NB4 (cell line): ENCODE results near the gene ANO5.
A peak's percentile ranks its signal among the peaks of the same experiment; 100 is the strongest.

ENCODE experiments used
- POLR2A ChIP-seq: IDR thresholded peaks from 2 replicates; pipeline ENCODE4 v1.6.1; 2011; ENCODE audit warnings: mild to moderate bottlenecking; ENCODE audit not compliant: insufficient read length; ENCODE audit errors: extremely low read depth
- TF ChIP-seq, protein P1 (sequence below): IDR thresholded peaks from one replicate; pipeline ENCODE4 v1.5.1; 2012; ENCODE audit warnings: low read depth, low read length
- TF ChIP-seq, protein P2 (sequence below): IDR thresholded peaks from 2 replicates; pipeline ENCODE4 v1.6.1; 2011; ENCODE audit warnings: low read depth, low read length

DNA sequence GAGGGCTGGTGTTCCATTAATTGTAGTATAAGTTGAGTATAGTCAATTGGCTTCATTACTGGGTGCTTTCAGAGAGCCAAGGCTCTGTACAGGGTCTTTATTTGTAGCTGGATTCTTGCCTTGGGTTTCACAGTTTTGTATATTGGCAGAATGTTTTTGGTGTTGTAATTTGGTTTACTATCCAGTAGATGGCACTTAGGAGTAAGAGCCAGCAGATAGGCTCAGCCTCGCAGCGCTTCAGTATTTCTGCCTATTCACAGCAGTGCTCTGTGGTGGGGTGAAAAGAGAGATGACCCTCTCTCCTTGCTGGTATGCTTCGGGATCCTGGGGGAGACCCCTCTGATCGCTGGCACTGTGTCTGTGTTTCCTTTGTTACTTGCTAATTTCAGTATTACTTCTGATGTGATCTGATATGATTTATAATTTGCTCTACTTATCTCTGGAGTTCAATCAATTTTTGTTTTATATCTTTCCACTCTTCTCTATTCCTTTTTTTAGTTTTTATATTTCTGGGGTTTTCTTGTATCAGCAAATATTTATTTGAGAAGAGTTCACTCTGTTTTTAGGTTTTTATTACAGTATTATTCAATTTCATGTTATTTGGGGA, 52.2 kb downstream of the ANO5 start:
- TF ChIP-seq, protein P1, sequence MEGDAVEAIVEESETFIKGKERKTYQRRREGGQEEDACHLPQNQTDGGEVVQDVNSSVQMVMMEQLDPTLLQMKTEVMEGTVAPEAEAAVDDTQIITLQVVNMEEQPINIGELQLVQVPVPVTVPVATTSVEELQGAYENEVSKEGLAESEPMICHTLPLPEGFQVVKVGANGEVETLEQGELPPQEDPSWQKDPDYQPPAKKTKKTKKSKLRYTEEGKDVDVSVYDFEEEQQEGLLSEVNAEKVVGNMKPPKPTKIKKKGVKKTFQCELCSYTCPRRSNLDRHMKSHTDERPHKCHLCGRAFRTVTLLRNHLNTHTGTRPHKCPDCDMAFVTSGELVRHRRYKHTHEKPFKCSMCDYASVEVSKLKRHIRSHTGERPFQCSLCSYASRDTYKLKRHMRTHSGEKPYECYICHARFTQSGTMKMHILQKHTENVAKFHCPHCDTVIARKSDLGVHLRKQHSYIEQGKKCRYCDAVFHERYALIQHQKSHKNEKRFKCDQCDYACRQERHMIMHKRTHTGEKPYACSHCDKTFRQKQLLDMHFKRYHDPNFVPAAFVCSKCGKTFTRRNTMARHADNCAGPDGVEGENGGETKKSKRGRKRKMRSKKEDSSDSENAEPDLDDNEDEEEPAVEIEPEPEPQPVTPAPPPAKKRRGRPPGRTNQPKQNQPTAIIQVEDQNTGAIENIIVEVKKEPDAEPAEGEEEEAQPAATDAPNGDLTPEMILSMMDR, result peak; percentile 44
- TF ChIP-seq POLR2A, result no peak
- TF ChIP-seq, protein P2, sequence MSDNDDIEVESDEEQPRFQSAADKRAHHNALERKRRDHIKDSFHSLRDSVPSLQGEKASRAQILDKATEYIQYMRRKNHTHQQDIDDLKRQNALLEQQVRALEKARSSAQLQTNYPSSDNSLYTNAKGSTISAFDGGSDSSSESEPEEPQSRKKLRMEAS, result no peak
